Mesendoderm (in vitro differentiated cells): ENCODE measurements around the gene SHLD2.
"Not testable (repeated sequence)": the region's sequence is repeated elsewhere in the genome, so short reads cannot be mapped to it uniquely, and the experiment has no call there.

ENCODE experiments used
- DNase-seq: peaks from one replicate; pipeline ENCODE4 v3.0.0; 2013
- H2AK5ac ChIP-seq: 2 replicates; pipeline ENCODE4 v1.6.1; 2013; ENCODE audit warnings: low read length, inconsistent platforms
- H2BK120ac ChIP-seq: 2 replicates; pipeline ENCODE4 v1.6.1; 2013; ENCODE audit warnings: low read depth, mild to moderate bottlenecking, low read length, moderate library complexity, mixed read lengths
- H2BK15ac ChIP-seq: replicated peaks from 2 replicates; pipeline ENCODE4 v1.6.1; 2013; ENCODE audit warnings: low read depth, mild to moderate bottlenecking, moderate library complexity
- H2BK5ac ChIP-seq: 2 replicates; pipeline ENCODE4 v1.6.1; 2013; ENCODE audit warnings: low read length, inconsistent platforms
- H3K18ac ChIP-seq: 2 replicates; pipeline ENCODE4 v1.6.1; 2013; ENCODE audit warnings: mild to moderate bottlenecking, low read length, mixed read lengths
- H3K23ac ChIP-seq: one replicate; pipeline ENCODE4 v1.6.1; 2013; ENCODE audit warnings: low read length
- H3K27ac ChIP-seq: 2 replicates; pipeline ENCODE4 v1.5.1; 2013; ENCODE audit warnings: low read depth, mild to moderate bottlenecking, inconsistent platforms, low read length, moderate library complexity
- H3K27me3 ChIP-seq: 2 replicates; pipeline ENCODE4 v1.6.1; 2013; ENCODE audit warnings: low read length, control low read depth, mild to moderate bottlenecking, inconsistent platforms; ENCODE audit not compliant: insufficient read depth, poor library complexity
- H3K36me3 ChIP-seq: 2 replicates; pipeline ENCODE4 v1.6.1; 2013; ENCODE audit warnings: low read length, inconsistent platforms; ENCODE audit not compliant: control insufficient read depth, insufficient read depth
- H3K4ac ChIP-seq: one replicate; pipeline ENCODE4 v1.6.1; 2013; ENCODE audit warnings: low read depth, mild to moderate bottlenecking, low read length, moderate library complexity
- H3K4me1 ChIP-seq: 2 replicates; pipeline ENCODE4 v1.6.1; 2013; ENCODE audit warnings: low read depth, low read length, inconsistent platforms; ENCODE audit not compliant: control insufficient read depth
- H3K4me2 ChIP-seq: 2 replicates; pipeline ENCODE4 v1.6.1; 2013; ENCODE audit warnings: low read length
- H3K4me3 ChIP-seq: 2 replicates; pipeline ENCODE4 v1.5.1; 2013; ENCODE audit warnings: mild to moderate bottlenecking, low read length
- H3K56ac ChIP-seq: one replicate; pipeline ENCODE4 v1.6.1; 2013; ENCODE audit warnings: low read length
- H3K79me1 ChIP-seq: 2 replicates; pipeline ENCODE4 v1.6.1; 2013; ENCODE audit warnings: low read length, inconsistent platforms
- H3K79me2 ChIP-seq: 2 replicates; pipeline ENCODE4 v1.6.1; 2013; ENCODE audit warnings: mild to moderate bottlenecking, low read length; ENCODE audit not compliant: control insufficient read depth, insufficient read depth
- H3K9ac ChIP-seq: 2 replicates; pipeline ENCODE4 v1.6.1; 2013; ENCODE audit warnings: low read length, inconsistent platforms
- H4K5ac ChIP-seq: one replicate; pipeline ENCODE4 v1.6.1; 2013; ENCODE audit warnings: low read length
- H4K8ac ChIP-seq: one replicate; pipeline ENCODE4 v1.6.1; 2013; ENCODE audit warnings: low read depth, mild to moderate bottlenecking, control low read depth, low read length, moderate library complexity
- WGBS: extraction: QIAGEN DNeasy Blood & Tissue Kit; methylation state at CpG from one replicate; pipeline ENCODE4 v1.1.7; 2013; ENCODE audit warnings: low lambda C conversion rate, missing lambda C conversion rate; ENCODE audit not compliant: insufficient coverage; ENCODE audit errors: extremely low coverage; 5-methylcytosine and 5-hydroxymethylcytosine counted together

The SHLD2 gene

DNA sequence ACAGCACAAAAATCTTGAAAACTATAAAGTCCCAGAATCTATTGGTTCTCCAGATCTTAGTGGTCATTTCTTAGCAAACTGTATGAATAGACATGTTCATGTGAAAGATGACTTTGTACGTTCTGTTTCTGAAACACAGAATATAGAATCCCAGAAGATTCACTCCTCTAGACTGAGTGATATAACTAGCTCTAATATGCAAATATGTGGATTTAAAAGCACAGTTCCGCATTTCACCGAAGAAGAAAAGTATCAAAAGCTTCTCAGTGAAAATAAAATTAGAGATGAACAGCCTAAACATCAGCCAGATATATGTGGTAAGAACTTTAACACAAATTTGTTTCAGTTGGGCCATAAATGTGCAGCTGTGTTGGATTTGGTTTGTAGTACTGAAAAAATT lies 56.5 kb downstream of the SHLD2 start:
- not testable (repeated sequence) for H3K79me1 ChIP-seq, H3K18ac ChIP-seq, H3K56ac ChIP-seq, H3K36me3 ChIP-seq, H2BK15ac ChIP-seq, H3K4ac ChIP-seq, H3K79me2 ChIP-seq, DNase-seq, H3K4me2 ChIP-seq, H4K8ac ChIP-seq, H3K23ac ChIP-seq, H2BK120ac ChIP-seq, H2BK5ac ChIP-seq, H4K5ac ChIP-seq, H3K4me3 ChIP-seq, H3K9ac ChIP-seq, H2AK5ac ChIP-seq, H3K27ac ChIP-seq, H3K27me3 ChIP-seq, H3K4me1 ChIP-seq
- no CpG with 5 or more reads among the region's 3 CpGs for WGBS

DNA sequence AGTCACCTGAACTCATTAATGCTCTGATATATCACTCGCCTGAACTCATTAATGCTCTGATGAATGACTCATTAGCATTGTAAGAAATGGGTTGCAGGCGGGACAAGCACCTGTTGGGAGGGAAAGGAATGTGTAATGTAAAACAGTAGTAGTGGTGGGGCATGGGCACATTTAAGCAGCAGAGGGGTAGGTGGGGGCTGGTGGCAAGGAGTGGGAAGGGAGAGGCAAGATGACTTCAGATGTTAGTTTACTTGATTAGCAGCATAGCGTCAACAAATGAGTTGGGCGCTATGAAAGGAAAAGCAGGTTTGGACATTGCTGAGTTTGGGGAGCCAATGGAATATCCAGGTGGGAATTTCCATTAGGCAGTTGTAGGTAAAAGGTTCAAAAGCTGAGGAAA lies 61.8 kb downstream of the SHLD2 start:
- not testable (repeated sequence) for H3K79me1 ChIP-seq, H3K79me2 ChIP-seq, H3K4me3 ChIP-seq, H3K4me2 ChIP-seq, H2AK5ac ChIP-seq, H3K23ac ChIP-seq, H3K4me1 ChIP-seq, H2BK120ac ChIP-seq, H3K9ac ChIP-seq, H4K8ac ChIP-seq, H3K56ac ChIP-seq, H3K4ac ChIP-seq, H3K27me3 ChIP-seq, H4K5ac ChIP-seq, H2BK5ac ChIP-seq, H3K18ac ChIP-seq, H3K27ac ChIP-seq, H2BK15ac ChIP-seq, H3K36me3 ChIP-seq
- DNase-seq: peak; percentile 55
- no CpG with 5 or more reads among the region's 4 CpGs for WGBS

DNA sequence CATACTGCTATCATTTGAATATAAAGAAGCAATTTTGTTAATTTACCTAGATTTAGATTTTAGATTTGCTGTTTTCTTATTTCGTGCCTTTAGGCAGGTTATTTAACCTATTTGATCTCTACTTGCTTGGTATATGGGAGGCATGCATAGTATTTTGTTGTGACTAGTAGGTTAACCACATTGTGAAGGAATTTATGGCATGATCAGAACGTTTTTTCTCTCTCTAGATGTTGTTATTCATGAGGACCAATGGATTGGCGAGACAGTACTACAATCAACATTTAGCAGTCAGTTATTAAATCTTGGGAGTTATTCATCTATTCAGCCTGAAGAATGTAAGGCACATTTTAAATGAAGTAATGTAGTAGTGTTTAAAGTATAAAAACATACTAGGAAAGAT lies 62.8 kb downstream of the SHLD2 start:
- H2AK5ac ChIP-seq, H3K9ac ChIP-seq, H2BK5ac ChIP-seq, H4K8ac ChIP-seq, H3K4ac ChIP-seq, H3K56ac ChIP-seq, H3K36me3 ChIP-seq, H3K27me3 ChIP-seq, H3K18ac ChIP-seq, H3K4me2 ChIP-seq, H3K23ac ChIP-seq, H3K4me1 ChIP-seq, H2BK120ac ChIP-seq, H3K79me2 ChIP-seq, H3K27ac ChIP-seq, H4K5ac ChIP-seq, H3K4me3 ChIP-seq, H2BK15ac ChIP-seq, H3K79me1 ChIP-seq: not testable (repeated sequence)
- peak; percentile 76 for DNase-seq
- no CpG with 5 or more reads among the region's 3 CpGs for WGBS

DNA sequence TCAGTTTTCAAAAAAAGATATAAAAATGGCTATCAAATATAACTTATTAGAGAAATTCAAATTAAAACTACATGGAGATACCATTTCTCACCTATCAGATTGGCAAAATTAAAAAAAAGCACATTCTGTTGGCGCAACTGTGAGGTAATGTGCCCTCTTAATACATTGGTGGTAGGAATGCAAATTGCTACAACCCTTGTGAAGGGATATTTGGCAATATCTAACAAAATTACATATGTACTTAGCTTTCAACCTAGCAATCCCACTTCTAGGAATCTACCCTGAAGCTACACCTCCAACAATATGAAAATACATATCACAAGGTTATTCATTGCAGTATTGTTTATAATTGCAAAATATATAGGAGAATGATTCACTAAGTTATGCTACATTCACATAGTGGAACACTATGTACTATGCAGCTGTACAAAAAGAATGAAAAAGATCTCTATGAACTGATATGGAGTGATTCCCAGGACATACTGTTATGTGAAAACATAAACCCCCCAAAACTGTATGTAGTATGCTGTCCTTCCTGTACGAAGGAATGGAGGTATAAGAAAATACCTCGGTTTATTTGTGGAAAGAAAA lies 67.8 kb downstream of the SHLD2 start:
- not testable (repeated sequence) for H3K4me2 ChIP-seq, H2BK15ac ChIP-seq, H3K56ac ChIP-seq, H3K4me1 ChIP-seq, H4K8ac ChIP-seq, H3K27ac ChIP-seq, H3K18ac ChIP-seq, H3K27me3 ChIP-seq, H4K5ac ChIP-seq, H3K36me3 ChIP-seq, H3K79me2 ChIP-seq, H3K4me3 ChIP-seq, H2BK5ac ChIP-seq, DNase-seq, H3K23ac ChIP-seq, H3K9ac ChIP-seq, H3K4ac ChIP-seq, H3K79me1 ChIP-seq, H2AK5ac ChIP-seq, H2BK120ac ChIP-seq
- WGBS: no CpG with 5 or more reads among the region's 3 CpGs

DNA sequence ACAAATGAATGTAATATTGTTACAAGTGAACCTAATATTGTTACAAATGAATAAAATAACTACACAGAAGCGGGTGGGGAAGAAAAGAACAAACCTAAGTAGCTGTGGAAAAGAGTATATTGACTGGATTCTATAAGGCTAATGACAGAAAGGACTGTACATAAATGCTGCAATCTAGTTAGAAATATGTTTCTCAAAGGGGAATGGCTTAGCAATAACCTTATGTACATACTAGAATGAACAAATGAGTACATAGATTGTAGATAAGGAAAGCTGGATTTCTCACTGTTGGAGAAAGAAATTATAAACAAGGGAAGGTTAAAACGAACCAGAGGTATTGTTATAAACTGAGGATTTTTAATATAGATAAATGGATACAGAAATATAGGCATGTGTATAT lies 68.4 kb downstream of the SHLD2 start:
- not testable (repeated sequence) for H3K18ac ChIP-seq, H3K4me2 ChIP-seq, H3K56ac ChIP-seq, H3K4ac ChIP-seq, H4K5ac ChIP-seq, H3K79me2 ChIP-seq, H2BK15ac ChIP-seq, H3K4me1 ChIP-seq, H3K9ac ChIP-seq, DNase-seq, H4K8ac ChIP-seq, H3K23ac ChIP-seq, H3K4me3 ChIP-seq, H2BK5ac ChIP-seq, H2BK120ac ChIP-seq, H3K36me3 ChIP-seq, H3K27me3 ChIP-seq, H3K79me1 ChIP-seq, H3K27ac ChIP-seq, H2AK5ac ChIP-seq
- no CpG with 5 or more reads among the region's 2 CpGs for WGBS

DNA sequence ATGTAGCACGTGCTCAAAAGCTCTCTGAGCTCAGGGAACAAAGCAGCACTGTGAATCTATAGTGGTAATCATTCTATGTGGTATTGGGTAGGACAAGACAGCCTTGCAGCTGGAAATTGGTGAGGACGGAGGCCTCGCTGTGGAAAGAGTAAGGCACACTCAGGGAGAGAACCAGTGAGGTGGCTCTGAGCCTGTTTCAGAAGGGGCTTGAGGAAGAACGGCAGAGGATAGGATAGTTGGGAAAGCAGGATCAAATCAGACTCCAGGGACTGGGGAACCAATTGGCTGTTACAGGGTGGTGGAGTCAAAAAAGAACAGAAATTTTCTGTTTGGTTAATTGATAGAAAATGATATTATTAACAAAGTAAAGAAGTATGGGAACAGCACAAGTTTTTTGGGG lies 74.9 kb downstream of the SHLD2 start:
- WGBS: no CpG with 5 or more reads among the region's 4 CpGs
- H3K9ac ChIP-seq, H3K18ac ChIP-seq, H3K36me3 ChIP-seq, DNase-seq, H2BK120ac ChIP-seq, H3K79me2 ChIP-seq, H3K27ac ChIP-seq, H3K56ac ChIP-seq, H4K5ac ChIP-seq, H3K4me1 ChIP-seq, H3K79me1 ChIP-seq, H2AK5ac ChIP-seq, H3K4ac ChIP-seq, H3K4me3 ChIP-seq, H3K23ac ChIP-seq, H2BK5ac ChIP-seq, H3K27me3 ChIP-seq, H3K4me2 ChIP-seq, H2BK15ac ChIP-seq, H4K8ac ChIP-seq: not testable (repeated sequence)
